A549 treated with dexamethasone at 1 μM for 4 hours (cell line): Measurements from ENCODE around the gene RGS11. TPM values are rescaled to one million over a fixed set of nuclear protein-coding genes. Genes with fewer than 3 reads are reported as not detected.

Experiments
- total RNA-seq: library from RNA; stranded (reverse); fragments of 200-300 nt; extraction: Qiagen RNA extraction; gene quantifications from 5 replicates; pipeline ENCODE4 v1.2.3, GENCODE V29; 2022

RGS11 gene
- 2.3 to 5.4 TPM (median 3.7 TPM) in 5 replicates for total RNA-seq

DNA sequence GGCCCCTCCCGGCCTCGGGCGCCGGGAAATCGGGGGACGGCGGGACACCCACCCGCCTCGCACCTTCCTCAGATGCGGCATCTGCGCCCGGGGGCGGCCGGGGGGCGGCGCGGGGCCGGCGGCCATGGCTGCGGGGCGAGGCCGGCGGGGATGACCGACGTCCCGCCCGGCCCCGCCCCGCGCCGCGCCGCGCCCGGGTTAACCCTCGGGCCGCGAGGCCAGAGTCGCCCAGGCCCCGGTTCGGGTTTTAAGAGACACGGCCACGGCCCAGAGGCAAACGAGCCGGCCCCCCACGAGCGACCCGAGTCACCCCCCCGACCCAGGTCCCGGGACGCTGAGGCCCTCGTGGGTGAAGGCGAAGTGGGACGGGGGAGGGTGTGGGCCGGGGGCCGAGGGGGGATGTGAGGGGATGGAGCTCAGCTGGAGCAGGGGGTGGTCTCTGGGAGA is at the start of gene RGS11:
TSS of gene RGS11 (minus strand) at position 159 of the 447 bp plus-strand sequence. CDS start at position 126, 33 bp downstream.

DNA sequence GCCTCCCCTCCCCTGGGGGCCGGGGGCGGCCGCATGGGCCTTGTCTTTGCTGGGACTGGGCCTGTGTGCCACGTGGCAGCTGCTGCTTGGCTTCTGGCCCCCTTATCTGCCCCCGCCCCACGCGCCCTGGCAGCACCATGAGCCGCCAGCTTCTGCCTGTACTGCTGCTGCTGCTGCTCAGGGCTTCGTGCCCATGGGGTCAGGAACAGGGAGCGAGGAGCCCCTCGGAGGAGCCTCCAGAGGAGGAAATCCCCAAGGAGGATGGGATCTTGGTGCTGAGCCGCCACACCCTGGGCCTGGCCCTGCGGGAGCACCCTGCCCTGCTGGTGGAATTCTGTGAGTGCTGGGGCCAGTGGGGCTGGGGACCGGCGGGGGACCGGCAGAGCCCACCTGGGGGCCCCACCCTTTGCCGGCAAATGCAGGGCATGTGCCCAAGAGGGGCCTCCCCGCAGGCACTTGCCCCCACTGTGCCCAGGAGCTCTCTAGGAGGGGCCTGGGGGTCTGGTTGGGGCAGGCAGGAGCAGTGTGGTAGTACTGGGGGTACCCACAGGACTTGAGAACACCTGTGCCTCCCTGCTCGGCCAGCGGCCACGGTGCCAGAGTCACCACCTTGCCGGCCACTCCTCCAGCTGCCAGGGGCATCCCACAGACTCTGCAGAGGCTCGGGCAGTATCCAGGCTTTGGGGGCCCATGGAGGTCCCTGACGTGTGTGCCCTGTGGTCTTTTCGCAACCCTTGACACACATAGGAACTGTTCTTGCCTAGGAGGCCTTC is 7.5 kb upstream of the RGS11 start, which contains the start of gene PDIA2:
TSS of gene PDIA2 (plus strand) at position 132 of the 773 bp plus-strand sequence. CDS start at position 138, 6 bp downstream.

DNA sequence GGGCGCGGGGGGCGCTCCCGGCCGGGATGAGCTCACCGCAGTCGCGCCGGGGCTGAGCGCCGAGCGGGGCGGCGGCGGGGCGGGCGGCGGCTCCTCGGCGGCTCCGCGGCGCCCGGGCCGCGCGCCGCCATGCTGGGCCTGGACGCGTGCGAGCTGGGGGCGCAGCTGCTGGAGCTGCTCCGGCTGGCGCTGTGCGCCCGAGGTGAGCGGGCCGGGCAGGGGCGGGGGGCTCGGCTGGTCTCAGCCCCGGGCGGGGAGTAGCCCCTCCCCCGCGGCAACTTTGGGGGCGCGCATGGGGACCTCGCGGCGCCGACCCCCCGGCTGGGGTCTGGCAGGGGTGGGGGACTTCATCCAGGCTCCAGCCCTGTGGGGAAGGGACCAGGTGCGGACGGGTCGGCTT is 4.8 kb upstream of the RGS11 start, which contains the start of gene ARHGDIG:
TSS of gene ARHGDIG (plus strand) at position 40 of the 400 bp plus-strand sequence. CDS start at position 130, 90 bp downstream.

DNA sequence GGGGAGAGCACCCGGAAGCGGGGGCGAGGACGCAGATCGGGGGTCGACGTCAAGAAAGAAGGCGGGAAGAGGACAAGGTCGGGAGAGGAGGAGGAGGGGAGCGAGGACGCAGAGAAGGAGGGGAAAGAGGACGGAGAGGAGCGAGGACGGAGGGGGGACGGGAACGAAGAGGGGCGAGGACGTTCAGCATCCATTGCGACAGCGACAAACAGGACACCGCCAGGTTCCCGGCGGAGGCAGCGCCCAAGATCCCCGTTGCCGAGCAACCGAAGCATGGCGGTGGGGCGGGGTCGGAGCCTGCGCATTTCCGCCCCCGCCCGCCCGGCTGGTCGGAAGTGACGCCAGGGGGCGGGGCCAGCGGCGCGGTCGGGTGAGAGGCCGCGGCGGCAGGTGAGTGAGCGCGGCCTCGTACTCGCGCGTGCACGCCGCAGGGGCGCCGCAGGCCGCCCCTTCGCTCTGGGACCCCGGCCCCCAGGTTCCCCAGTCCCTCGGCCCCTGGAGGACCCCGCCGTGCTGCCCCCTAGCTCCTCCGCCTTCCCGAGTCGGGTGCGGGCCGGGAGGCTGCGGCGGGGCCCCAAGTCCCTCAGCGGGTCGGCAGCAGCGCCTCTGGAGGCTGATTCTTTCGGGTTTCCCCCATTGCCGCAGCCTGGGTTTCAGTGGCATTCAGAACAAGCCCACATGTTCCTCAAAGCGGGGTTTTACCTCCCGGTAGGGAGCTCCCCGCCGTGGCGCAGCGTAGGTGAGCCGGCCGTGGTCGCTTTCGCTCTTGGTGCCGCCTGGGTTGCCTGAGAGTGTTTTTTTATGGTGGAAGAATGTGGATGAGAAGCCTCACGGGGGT is 41.1 kb downstream of the RGS11 start, which contains the start of gene FAM234A:
TSS of gene FAM234A (plus strand) at position 354 of the 838 bp plus-strand sequence. CDS start 19,593 bp downstream, outside the sequence.

DNA sequence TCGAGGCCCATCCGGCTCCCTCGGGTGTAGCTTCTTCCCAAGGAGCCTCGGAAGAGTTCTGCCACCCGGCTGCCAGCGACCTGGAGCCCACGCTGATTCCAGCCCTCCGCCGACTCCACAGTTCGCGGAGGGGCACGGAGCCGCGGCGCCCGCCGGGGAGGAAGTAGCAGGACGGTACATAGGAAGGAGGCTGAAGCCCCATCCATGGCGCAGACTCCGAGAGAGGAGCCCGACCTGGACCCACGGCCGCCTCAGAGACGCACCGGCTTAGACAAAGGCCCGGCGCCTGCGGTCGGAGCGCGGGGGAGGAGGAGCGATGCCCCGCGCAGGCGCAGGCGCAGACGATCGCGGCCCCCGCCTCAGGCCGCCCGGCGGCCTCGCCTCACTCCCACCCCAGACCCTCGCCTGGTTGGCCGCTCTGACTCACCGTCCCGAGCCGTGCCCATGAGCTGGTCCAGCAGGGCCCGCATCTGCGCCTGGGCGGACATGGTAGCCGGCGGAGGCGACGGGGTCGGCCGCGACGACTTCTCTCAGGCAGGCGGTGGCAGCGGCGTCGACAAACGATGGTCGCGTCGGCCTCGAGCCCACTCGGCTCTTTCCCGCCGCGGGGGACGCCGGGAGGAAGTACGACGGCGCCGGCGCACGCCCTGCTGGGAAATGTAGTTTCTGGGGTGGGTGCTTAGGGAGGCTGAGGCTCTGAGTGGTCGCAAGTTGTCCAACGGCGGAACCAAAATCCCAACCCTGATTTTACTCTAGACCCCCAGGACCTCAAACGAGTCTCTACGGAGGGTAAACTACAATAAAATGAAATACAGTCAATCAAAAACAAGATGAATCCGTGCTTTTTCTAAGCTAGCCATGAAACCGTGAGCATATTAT is 46.7 kb downstream of the RGS11 start, which contains the start of gene LUC7L:
TSS of gene LUC7L (minus strand) at position 598 of the 879 bp plus-strand sequence. CDS start at position 488, 110 bp downstream.

Other genes with a start within 250 kb of the RGS11 start
- gene POLR3K, start 222.3 kb downstream of the RGS11 start, total RNA-seq: 28.5 to 35.1 TPM (median 31.5 TPM) in 5 replicates
- 58.5 to 66.5 TPM (median 63.1 TPM) in 5 replicates for gene SNRNP25, start 222.1 kb downstream of the RGS11 start, total RNA-seq
- gene RHBDF1, start 203.3 kb downstream of the RGS11 start, total RNA-seq: 17.7 to 29.7 TPM (median 26.5 TPM) in 5 replicates
- gene MPG, start 197.7 kb downstream of the RGS11 start, total RNA-seq: 54.7 to 71.6 TPM (median 67.8 TPM) in 5 replicates
- gene NPRL3, start 137.3 kb downstream of the RGS11 start, total RNA-seq: 18.7 to 32.9 TPM (median 30.2 TPM) in 5 replicates
- 0.19 TPM in 1 of 5 replicates, not detected in the others for gene HBZ, start 123.3 kb downstream of the RGS11 start, total RNA-seq
- not detected in 5 replicates for gene HBM, start 110.0 kb downstream of the RGS11 start, total RNA-seq
- 0.25 to 1.0 TPM (median 0.36 TPM) in 5 replicates for gene HBA2, start 103.1 kb downstream of the RGS11 start, total RNA-seq
- gene HBA1, start 99.3 kb downstream of the RGS11 start, total RNA-seq: 0.99 to 2.3 TPM (median 2.0 TPM) in 5 replicates
- 4.5 to 7.2 TPM (median 6.6 TPM) in 5 replicates for gene HBQ1, start 95.5 kb downstream of the RGS11 start, total RNA-seq
- gene LUC7L, start 46.5 kb downstream of the RGS11 start, total RNA-seq: 35.9 to 49.4 TPM (median 45.7 TPM) in 5 replicates
- 40.4 to 53.2 TPM (median 47.3 TPM) in 5 replicates for gene FAM234A, start 41.1 kb downstream of the RGS11 start, total RNA-seq
- 2.6 to 3.1 TPM (median 2.8 TPM) in 5 replicates for gene ARHGDIG, start 4.6 kb upstream of the RGS11 start, total RNA-seq
- 0.17 to 0.37 TPM (median 0.30 TPM) in 5 replicates for gene PDIA2, start 7.2 kb upstream of the RGS11 start, total RNA-seq
- gene AXIN1, start 76.8 kb upstream of the RGS11 start, total RNA-seq: 25.9 to 34.1 TPM (median 33.5 TPM) in 5 replicates
- gene MRPL28, start 94.6 kb upstream of the RGS11 start, total RNA-seq: 123 to 138 TPM (median 131 TPM) in 5 replicates
- 24.8 to 39.9 TPM (median 34.7 TPM) in 5 replicates for gene PGAP6, start 106.0 kb upstream of the RGS11 start, total RNA-seq
- gene NME4, start 121.3 kb upstream of the RGS11 start, total RNA-seq: 275 to 460 TPM (median 445 TPM) in 5 replicates
- gene DECR2, start 125.9 kb upstream of the RGS11 start, total RNA-seq: 21.2 to 29.7 TPM (median 26.3 TPM) in 5 replicates
- gene RAB11FIP3, start 149.7 kb upstream of the RGS11 start, total RNA-seq: 23.1 to 33.6 TPM (median 29.8 TPM) in 5 replicates